K562 (cell line): ENCODE data around the gene FCAR. TPM values are rescaled to one million over a fixed set of nuclear protein-coding genes. Genes with fewer than 3 reads are reported as not detected.

Experiments
- ATAC-seq: fragments of 200-7000 bp; cut with Tn5 transposase; 3 replicates; pipeline ENCODE4 v1.9.1; 2020; ENCODE audit warnings: moderate library complexity
- BruUV-seq: library from RNA; stranded (reverse); fragments of 400-500 nt; replicated peaks from 2 replicates; lab custom pipeline; 2021; lab: Mats Ljungman, UMichigan
- CTCF ChIA-PET: fragments of 300-600 bp; formaldehyde crosslinking; extraction: SDS; loops from one replicate; lab custom pipeline; 2021; ENCODE audit warnings: low intra/inter-chr PET ratio; lab: Yijun Ruan, JAX
- POLR2A ChIA-PET: fragments of 300-600, 350-650 bp; sonication (Branson Sonifier 250); formaldehyde crosslinking; extraction: SDS; loops from one replicate; lab custom pipeline; 2021; ENCODE audit warnings: antibody characterized with exemption, inconsistent platforms; lab: Yijun Ruan, JAX
- DNase-seq, 4 experiments: peaks; one replicate each; pipeline versions ENCODE4 v3.0.0 to v3.0.0-alpha.2; 2011 to 2018; ENCODE audit warnings: low spot score in 3 of 4, mixed read lengths in 3 of 4; ENCODE audit errors: extremely low read depth in 1 of 4
- FAIRE-seq: peaks from 2 replicates; lab custom pipeline; 2011; peaks lifted over from hg19 to GRCh38; lab: Jason Lieb, UNC
- H2AFZ ChIP-seq: 2 replicates; pipeline ENCODE4 v1.6.0; 2011; ENCODE audit warnings: low read depth, low read length, control low read depth, inconsistent platforms
- H3K27ac ChIP-seq: fragments of 200-600 bp; 3 replicates; pipeline ENCODE4 v1.8.0; 2011; ENCODE audit warnings: low read depth, mild to moderate bottlenecking, control low read depth, inconsistent platforms, low read length, moderate library complexity, mixed read lengths; ENCODE audit errors: extremely low read depth
- H3K27me3 ChIP-seq, 2 experiments: fragments of 300-600 bp in 1 of 2; 2 replicates in 1 of 2; 3 replicates in 1 of 2; pipeline versions ENCODE4 v1.6.0 to v1.8.0; 2011; ENCODE audit warnings: inconsistent platforms in 2 of 2, low read length in 2 of 2, mild to moderate bottlenecking in 1 of 2, mixed read lengths in 1 of 2, moderate library complexity in 1 of 2; ENCODE audit not compliant: control insufficient read depth in 2 of 2, insufficient read depth in 2 of 2
- H3K36me3 ChIP-seq: fragments of 300-600 bp; 3 replicates; pipeline ENCODE4 v1.8.0; 2011; ENCODE audit warnings: mild to moderate bottlenecking, low read length, inconsistent platforms; ENCODE audit not compliant: control insufficient read depth, insufficient read depth
- H3K4me1 ChIP-seq, 2 experiments: fragments of 200-600 bp in 1 of 2; replicated peaks in 1 of 2; 2 replicates in 1 of 2; 3 replicates in 1 of 2; pipeline versions ENCODE4 v1.5.1 to v1.8.0; 2011; ENCODE audit warnings: inconsistent platforms in 2 of 2, low read length in 2 of 2, mild to moderate bottlenecking in 1 of 2, mixed read lengths in 1 of 2, moderate library complexity in 1 of 2; ENCODE audit not compliant: control insufficient read depth in 2 of 2, insufficient read depth in 2 of 2
- H3K4me2 ChIP-seq: 2 replicates; pipeline ENCODE4 v1.6.1; 2011; ENCODE audit warnings: low read length, control low read depth, inconsistent platforms, mixed read lengths; ENCODE audit not compliant: insufficient read depth
- H3K4me3 ChIP-seq: fragments of 200-600 bp; sonication (generic), shearing (Covaris generic); 2 replicates; pipeline ENCODE4 v1.5.1; 2016; ENCODE audit warnings: control low read depth, inconsistent platforms
- H3K79me2 ChIP-seq: fragments of 200-600 bp; 3 replicates; pipeline ENCODE4 v1.8.0; 2011; ENCODE audit warnings: low read length, inconsistent platforms; ENCODE audit not compliant: control insufficient read depth, insufficient read depth
- H3K9ac ChIP-seq, 2 experiments: 2 replicates each; pipeline versions ENCODE4 v1.6.0 to v1.6.1; 2011; ENCODE audit warnings: low read depth in 2 of 2, low read length in 2 of 2, control low read depth in 1 of 2, inconsistent platforms in 1 of 2, mild to moderate bottlenecking in 1 of 2, mixed read lengths in 1 of 2; ENCODE audit not compliant: insufficient read depth in 1 of 2
- H3K9me1 ChIP-seq: one replicate; pipeline ENCODE4 v1.6.0; 2011; ENCODE audit warnings: inconsistent platforms, mild to moderate bottlenecking, low read length, moderate library complexity; ENCODE audit not compliant: control insufficient read depth, insufficient read depth
- H3K9me3 ChIP-seq: replicated peaks from 2 replicates; pipeline ENCODE4 v1.5.1; 2011; ENCODE audit warnings: low read depth, low read length, inconsistent platforms; ENCODE audit not compliant: control insufficient read depth, insufficient read depth
- H4K20me1 ChIP-seq: replicated peaks from 2 replicates; pipeline ENCODE4 v1.6.1; 2011; ENCODE audit warnings: low read length, inconsistent platforms, mixed read lengths; ENCODE audit not compliant: control insufficient read depth, insufficient read depth
- ETV6 ChIP-seq, 3 experiments: fragments of 150-350 bp in 1 of 3; sonication (generic) in 1 of 3; formaldehyde crosslinking in 1 of 3; IDR thresholded peaks; 2 replicates each; pipeline versions ENCODE4 v1.6.1 to v1.8.0; 2014 to 2022; ENCODE audit warnings: borderline replicate concordance in 2 of 3, low read depth in 2 of 3, antibody characterized with exemption in 1 of 3, low read length in 1 of 3, mild to moderate bottlenecking in 1 of 3, missing genetic modification reagents in 1 of 3
- HDAC2 ChIP-seq: fragments of 450-650 bp; IDR thresholded peaks from 2 replicates; pipeline ENCODE4 v1.6.1; 2016; ENCODE audit warnings: mild to moderate bottlenecking
- POLR2AphosphoS5 ChIP-seq: IDR thresholded peaks from 2 replicates; pipeline ENCODE4 v1.6.1; 2011; ENCODE audit warnings: mild to moderate bottlenecking, low read depth, low read length, moderate library complexity; ENCODE audit not compliant: control insufficient read depth, insufficient read depth
- RBM14 ChIP-seq: fragments of 200-400 bp; formaldehyde crosslinking; IDR thresholded peaks from 2 replicates; pipeline ENCODE4 v1.6.1; 2018; ENCODE audit warnings: low read depth, mild to moderate bottlenecking, low read length, moderate library complexity, borderline replicate concordance; ENCODE audit not compliant: insufficient read depth
- RUNX1 ChIP-seq: sonication (generic); IDR thresholded peaks from 2 replicates; pipeline ENCODE4 v1.6.1; 2016; ENCODE audit warnings: antibody characterized with exemption, low read depth
- SPI1 ChIP-seq: IDR thresholded peaks from 2 replicates; pipeline ENCODE4 v1.6.1; 2011; ENCODE audit warnings: low read depth, low read length, control low read depth, borderline replicate concordance
- TCF3 ChIP-seq: sonication (generic); formaldehyde crosslinking; IDR thresholded peaks from 2 replicates; pipeline ENCODE4 v1.4.0; 2020; ENCODE audit warnings: mild to moderate bottlenecking, missing genetic modification reagents
- USF1 ChIP-seq: sonication (generic); formaldehyde crosslinking; IDR thresholded peaks from 2 replicates; pipeline ENCODE4 v1.9.0; 2022; ENCODE audit warnings: mild to moderate bottlenecking, missing genetic modification reagents
- ZBED1 ChIP-seq: IDR thresholded peaks from 2 replicates; pipeline ENCODE4 v1.6.1; 2014
- ZNF140 ChIP-seq: fragments of 250-450 bp; sonication (Bioruptor Pico); IDR thresholded peaks from 2 replicates; pipeline ENCODE4 v1.8.0; 2021; ENCODE audit warnings: moderate library complexity, mild to moderate bottlenecking, inconsistent platforms
- ZNF3 ChIP-seq: fragments of 250-450 bp; sonication (Bioruptor Pico); IDR thresholded peaks from 2 replicates; pipeline ENCODE4 v1.5.0; 2021; ENCODE audit warnings: mild to moderate bottlenecking, moderate library complexity
- ZNF551 ChIP-seq: fragments of 250-450 bp; sonication (Bioruptor Pico); IDR thresholded peaks from 2 replicates; pipeline ENCODE4 v1.5.0; 2021; ENCODE audit warnings: mild to moderate bottlenecking, moderate library complexity
- WGBS: fragments of 100-300 bp; shearing (Covaris generic); methylation state at CpG from one replicate; pipeline ENCODE4 v1.1.6; 2016; ENCODE audit warnings: low coverage, mixed read lengths; ENCODE audit not compliant: insufficient coverage; ENCODE audit errors: missing lambda C conversion rate; 5-methylcytosine and 5-hydroxymethylcytosine counted together
- in situ Hi-C: fragments of 300-500 bp; cut with MboI; formaldehyde crosslinking; loops from 4 replicates; pipeline ENCODE4 v1.15.0; 2018; ENCODE audit warnings: inconsistent platforms, mixed read lengths
- intact Hi-C: fragments of 100-400 bp; cut with micrococcal nuclease; formaldehyde crosslinking; loops from 2 replicates; pipeline ENCODE4 v1.14.2; 2022
- polyA plus RNA-seq, 8 experiments: library from polyadenylated mRNA; depleted of rRNA in 4 of 8; stranded (reverse) in 5 of 8; unstranded in 3 of 8; fragments of >200 nt; fragmentation: Nextera tagmentation in 2 of 8; fragmentation: Illumina TruSeq in 1 of 8; extraction: Ambion mirVana in 2 of 8; extraction: Trizol in 1 of 8; gene quantifications; 2 replicates each; pipeline versions ENCODE4 v1.2.1 to v1.2.3, GENCODE V29; 2011 to 2014; ENCODE audit warnings: inconsistent platforms in 1 of 8, missing spikeins in 1 of 8
- total RNA-seq, 7 experiments: library from RNA; depleted of rRNA in 6 of 7; stranded (reverse); fragments of >200 nt in 6 of 7; fragmentation: Illumina TruSeq in 2 of 7; extraction: Trizol in 2 of 7; gene quantifications; 2 replicates each; pipeline versions ENCODE4 v1.2.1 to v1.2.3, GENCODE V29; 2011 to 2021; ENCODE audit warnings: low replicate concordance in 1 of 7
- TF ChIP-seq, protein P1 (sequence below): sonication (generic); formaldehyde crosslinking; IDR thresholded peaks from 2 replicates; pipeline ENCODE4 v1.8.0; 2022; ENCODE audit warnings: mild to moderate bottlenecking, missing genetic modification reagents
- TF ChIP-seq, protein P2 (sequence below): sonication (generic); formaldehyde crosslinking; IDR thresholded peaks from 2 replicates; pipeline ENCODE4 v1.8.1; 2023; ENCODE audit warnings: mild to moderate bottlenecking, missing genetic modification reagents

Gene FCAR
- total and polyA plus RNA-seq, 9 of the 15 experiments (the other 6 are each of a cell fraction or from before 2014, with no cell fraction given): not detected

DNA sequence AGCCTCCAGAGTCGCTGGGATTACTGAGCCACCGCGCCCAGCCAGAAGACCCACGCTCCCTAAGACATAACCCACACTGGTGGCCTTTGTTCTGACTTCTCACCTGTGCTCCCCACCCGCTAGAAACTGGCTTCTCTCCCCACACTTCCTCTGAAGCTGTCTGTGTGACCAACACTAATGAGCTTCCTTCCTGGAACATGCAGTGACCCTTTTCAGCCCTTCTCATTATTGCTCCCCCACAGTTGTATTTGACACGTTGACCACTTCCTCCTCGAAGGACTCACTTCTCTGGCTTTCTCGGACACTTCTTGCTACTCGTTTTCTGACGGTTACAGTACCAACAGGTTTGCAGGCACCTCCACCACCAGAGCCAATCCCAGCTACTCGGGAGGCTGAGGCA, 42.8 kb downstream of the FCAR start:
- no peaks in the 10 kb centered on the region for H3K79me2 ChIP-seq
- intact Hi-C loops: no loop called here
- no peak overlapping the region for H3K4me2 ChIP-seq
- in situ Hi-C loops: no loop called here
- H3K27ac ChIP-seq: no peak overlapping the region
- FAIRE-seq: peak; percentile 64
- H3K27me3 ChIP-seq: peaks cover 2 to 9% of the 10 kb centered on the region in 2 experiments; a peak in 2 of 5 replicates
- no TSS peak for BruUV-seq
- CTCF ChIA-PET: no interaction called here
- H3K4me1 ChIP-seq: peaks cover 4 to 7% of the 10 kb centered on the region in 2 experiments; a peak in 2 of 5 replicates
- H3K9me1 ChIP-seq: no peaks in the 10 kb centered on the region
- TF ChIP-seq ZNF551 (CRISPR knock-in tag) (no peak), HDAC2 (no peak), ZBED1 (no peak), ETV6 (IDR thresholded peaks at IDR 0.05; ENCODE audit: borderline replicate concordance in 1 of 2, low read depth in 2 of 2, low read length in 1 of 2) (peak in 1 of 2 experiments; percentile 90; a peak in 2 of 4 replicates), ETV6 (CRISPR knock-in tag; IDR thresholded peaks at IDR 0.05; ENCODE audit: borderline replicate concordance) (no peak), USF1 (no peak), ZNF140 (CRISPR knock-in tag) (no peak), SPI1 (peak; percentile 75; the same call in 1 of the 2 replicates), ZNF3 (CRISPR knock-in tag) (no peak), TCF3 (CRISPR knock-in tag) (no peak), POLR2AphosphoS5 (no peak), RBM14 (no peak), RUNX1 (no peak)
- TF ChIP-seq, protein P1, sequence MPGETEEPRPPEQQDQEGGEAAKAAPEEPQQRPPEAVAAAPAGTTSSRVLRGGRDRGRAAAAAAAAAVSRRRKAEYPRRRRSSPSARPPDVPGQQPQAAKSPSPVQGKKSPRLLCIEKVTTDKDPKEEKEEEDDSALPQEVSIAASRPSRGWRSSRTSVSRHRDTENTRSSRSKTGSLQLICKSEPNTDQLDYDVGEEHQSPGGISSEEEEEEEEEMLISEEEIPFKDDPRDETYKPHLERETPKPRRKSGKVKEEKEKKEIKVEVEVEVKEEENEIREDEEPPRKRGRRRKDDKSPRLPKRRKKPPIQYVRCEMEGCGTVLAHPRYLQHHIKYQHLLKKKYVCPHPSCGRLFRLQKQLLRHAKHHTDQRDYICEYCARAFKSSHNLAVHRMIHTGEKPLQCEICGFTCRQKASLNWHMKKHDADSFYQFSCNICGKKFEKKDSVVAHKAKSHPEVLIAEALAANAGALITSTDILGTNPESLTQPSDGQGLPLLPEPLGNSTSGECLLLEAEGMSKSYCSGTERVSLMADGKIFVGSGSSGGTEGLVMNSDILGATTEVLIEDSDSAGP (CRISPR knock-in tag): no peak
- TF ChIP-seq, protein P2, sequence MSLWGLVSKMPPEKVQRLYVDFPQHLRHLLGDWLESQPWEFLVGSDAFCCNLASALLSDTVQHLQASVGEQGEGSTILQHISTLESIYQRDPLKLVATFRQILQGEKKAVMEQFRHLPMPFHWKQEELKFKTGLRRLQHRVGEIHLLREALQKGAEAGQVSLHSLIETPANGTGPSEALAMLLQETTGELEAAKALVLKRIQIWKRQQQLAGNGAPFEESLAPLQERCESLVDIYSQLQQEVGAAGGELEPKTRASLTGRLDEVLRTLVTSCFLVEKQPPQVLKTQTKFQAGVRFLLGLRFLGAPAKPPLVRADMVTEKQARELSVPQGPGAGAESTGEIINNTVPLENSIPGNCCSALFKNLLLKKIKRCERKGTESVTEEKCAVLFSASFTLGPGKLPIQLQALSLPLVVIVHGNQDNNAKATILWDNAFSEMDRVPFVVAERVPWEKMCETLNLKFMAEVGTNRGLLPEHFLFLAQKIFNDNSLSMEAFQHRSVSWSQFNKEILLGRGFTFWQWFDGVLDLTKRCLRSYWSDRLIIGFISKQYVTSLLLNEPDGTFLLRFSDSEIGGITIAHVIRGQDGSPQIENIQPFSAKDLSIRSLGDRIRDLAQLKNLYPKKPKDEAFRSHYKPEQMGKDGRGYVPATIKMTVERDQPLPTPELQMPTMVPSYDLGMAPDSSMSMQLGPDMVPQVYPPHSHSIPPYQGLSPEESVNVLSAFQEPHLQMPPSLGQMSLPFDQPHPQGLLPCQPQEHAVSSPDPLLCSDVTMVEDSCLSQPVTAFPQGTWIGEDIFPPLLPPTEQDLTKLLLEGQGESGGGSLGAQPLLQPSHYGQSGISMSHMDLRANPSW (CRISPR knock-in tag): no peak
- H2AFZ ChIP-seq: peak overlapping the region; percentile 68
- no peak for DNase-seq
- H3K9me3 ChIP-seq: no peaks in the 10 kb centered on the region
- no peak overlapping the region for H3K9ac ChIP-seq
- H3K36me3 ChIP-seq: no peaks in the 10 kb centered on the region
- WGBS: 21% methylated on average over 11 of the region's 11 CpGs
- H4K20me1 ChIP-seq: no peaks in the 10 kb centered on the region
- POLR2A ChIA-PET: interaction anchor here (0.6 kb wide), 1 partner anchor 263 kb away, joined by 3 read pairs; no protein-coding TSS in a partner anchor
- ATAC-seq: no peak
- no peak overlapping the region for H3K4me3 ChIP-seq
